Stimulated activated naive CD8-positive, alpha-beta T cell treated with anti-CD3 and anti-CD28 coated beads, Interleukin-15, Interleukin-2, amounts not matched to agents 100 ng/mL and 50 ng/mL, for 24 hours (primary cell): Measurements from ENCODE around the gene GPBP1L1.

Experiments
- H3K27ac Mint-ChIP-seq: one replicate; pipeline ENCODE4 v1.8.0; 2021; ENCODE audit warnings: mild to moderate bottlenecking, mixed read lengths
- H3K27me3 Mint-ChIP-seq: one replicate; pipeline ENCODE4 v1.8.0; 2021; ENCODE audit warnings: mixed read lengths
- H3K36me3 Mint-ChIP-seq: one replicate; pipeline ENCODE4 v1.8.0; 2021; ENCODE audit warnings: low read depth, mixed read lengths
- H3K4me1 Mint-ChIP-seq: one replicate; pipeline ENCODE4 v1.8.0; 2021; ENCODE audit warnings: low read depth, mixed read lengths
- H3K4me3 Mint-ChIP-seq: one replicate; pipeline ENCODE4 v1.8.0; 2021; ENCODE audit warnings: mild to moderate bottlenecking, mixed read lengths
- H3K9me3 Mint-ChIP-seq: one replicate; pipeline ENCODE4 v1.8.0; 2021; ENCODE audit warnings: mixed read lengths

Gene GPBP1L1

GRCh38 chr1:45668526-45668925 lies 17.8 kb downstream of the GPBP1L1 start:
- peaks cover 30% of the 10 kb centered on the region for H3K36me3 Mint-ChIP-seq
- H3K9me3 Mint-ChIP-seq, result no peaks in the 10 kb centered on the region
- no peak overlapping the region for H3K27ac Mint-ChIP-seq
- no peaks in the 10 kb centered on the region for H3K27me3 Mint-ChIP-seq
- H3K4me3 Mint-ChIP-seq, result no peak overlapping the region
- peaks cover 50% of the 10 kb centered on the region for H3K4me1 Mint-ChIP-seq

GRCh38 chr1:45667321-45668111 lies 18.8 kb downstream of the GPBP1L1 start:
- H3K9me3 Mint-ChIP-seq, result no peaks in the 10 kb centered on the region
- H3K4me1 Mint-ChIP-seq, result peaks cover 46% of the 10 kb centered on the region
- H3K27me3 Mint-ChIP-seq, result no peaks in the 10 kb centered on the region
- peak overlapping the region; percentile 52 for H3K27ac Mint-ChIP-seq
- H3K4me3 Mint-ChIP-seq, result no peak overlapping the region
- H3K36me3 Mint-ChIP-seq, result peaks cover 20% of the 10 kb centered on the region

GRCh38 chr1:45666836-45667235 lies 19.5 kb downstream of the GPBP1L1 start:
- H3K4me3 Mint-ChIP-seq, result no peak overlapping the region

GRCh38 chr1:45660336-45660735 lies 26.0 kb downstream of the GPBP1L1 start:
- no peak overlapping the region for H3K4me3 Mint-ChIP-seq
- H3K9me3 Mint-ChIP-seq, result no peaks in the 10 kb centered on the region
- H3K27ac Mint-ChIP-seq, result no peak overlapping the region
- H3K4me1 Mint-ChIP-seq, result peaks cover 8% of the 10 kb centered on the region
- no peaks in the 10 kb centered on the region for H3K27me3 Mint-ChIP-seq
- H3K36me3 Mint-ChIP-seq, result peaks cover 59% of the 10 kb centered on the region

More at GRCh38 chr1:45666836-45667235, 19.5 kb downstream of the GPBP1L1 start:
- Mint-ChIP-seq H3K9me3 (no peaks in the 10 kb centered on the region), H3K27ac (no peak overlapping the region), H3K36me3 (peaks cover 18% of the 10 kb centered on the region), H3K4me1 (peaks cover 42% of the 10 kb centered on the region), H3K27me3 (no peaks in the 10 kb centered on the region)

- no peaks in the 10 kb centered on the region for H3K27me3 Mint-ChIP-seq
- H3K4me1 Mint-ChIP-seq, result peaks cover 13% of the 10 kb centered on the region
- H3K36me3 Mint-ChIP-seq, result peaks cover 66% of the 10 kb centered on the region
- H3K9me3 Mint-ChIP-seq, result no peaks in the 10 kb centered on the region
- no peak overlapping the region for H3K4me3 Mint-ChIP-seq
- no peak overlapping the region for H3K27ac Mint-ChIP-seq
Observed at GRCh38 chr1:45659222-45659621, 27.1 kb downstream of the GPBP1L1 start.

- H3K36me3 Mint-ChIP-seq, result peaks cover 70% of the 10 kb centered on the region
Observed at GRCh38 chr1:45658171-45658570, 28.2 kb downstream of the GPBP1L1 start.

GRCh38 chr1:45656573-45657226 lies 29.6 kb downstream of the GPBP1L1 start:
- Mint-ChIP-seq H3K4me3 (no peak overlapping the region), H3K27me3 (no peaks in the 10 kb centered on the region), H3K27ac (no peak overlapping the region), H3K4me1 (peaks cover 6% of the 10 kb centered on the region), H3K36me3 (peaks cover 83% of the 10 kb centered on the region), H3K9me3 (no peaks in the 10 kb centered on the region)

More at GRCh38 chr1:45658171-45658570, 28.2 kb downstream of the GPBP1L1 start:
- Mint-ChIP-seq H3K27ac (no peak overlapping the region), H3K4me3 (no peak overlapping the region), H3K27me3 (no peaks in the 10 kb centered on the region), H3K9me3 (no peaks in the 10 kb centered on the region), H3K4me1 (peaks cover 8% of the 10 kb centered on the region)

GRCh38 chr1:45654540-45655280 lies 31.6 kb downstream of the GPBP1L1 start:
- Mint-ChIP-seq H3K27ac (no peak overlapping the region), H3K36me3 (peaks cover 87% of the 10 kb centered on the region), H3K9me3 (no peaks in the 10 kb centered on the region), H3K27me3 (no peaks in the 10 kb centered on the region), H3K4me1 (peaks cover 6% of the 10 kb centered on the region), H3K4me3 (no peak overlapping the region)

- Mint-ChIP-seq H3K9me3 (no peaks in the 10 kb centered on the region), H3K36me3 (peaks cover 44% of the 10 kb centered on the region), H3K4me1 (peaks cover 7% of the 10 kb centered on the region), H3K27ac (no peak overlapping the region), H3K4me3 (no peak overlapping the region), H3K27me3 (no peaks in the 10 kb centered on the region)
Observed at GRCh38 chr1:45647248-45648021, 38.9 kb downstream of the GPBP1L1 start.

GRCh38 chr1:45644661-45645060 lies 41.7 kb downstream of the GPBP1L1 start:
- Mint-ChIP-seq H3K27me3 (no peaks in the 10 kb centered on the region), H3K9me3 (no peaks in the 10 kb centered on the region), H3K36me3 (peaks cover 27% of the 10 kb centered on the region), H3K4me3 (no peak overlapping the region), H3K4me1 (peaks cover 7% of the 10 kb centered on the region), H3K27ac (no peak overlapping the region)

- peaks cover 20% of the 10 kb centered on the region for H3K36me3 Mint-ChIP-seq
- H3K9me3 Mint-ChIP-seq, result no peaks in the 10 kb centered on the region
- peaks cover 7% of the 10 kb centered on the region for H3K4me1 Mint-ChIP-seq
- H3K27ac Mint-ChIP-seq, result no peak overlapping the region
- no peaks in the 10 kb centered on the region for H3K27me3 Mint-ChIP-seq
- no peak overlapping the region for H3K4me3 Mint-ChIP-seq
Observed at GRCh38 chr1:45643978-45644377, 42.4 kb downstream of the GPBP1L1 start.

GRCh38 chr1:45643321-45643720 lies 43.0 kb downstream of the GPBP1L1 start:
- Mint-ChIP-seq H3K27ac (no peak overlapping the region), H3K4me3 (no peak overlapping the region), H3K4me1 (peaks cover 7% of the 10 kb centered on the region)

GRCh38 chr1:45640293-45640692 lies 46.0 kb downstream of the GPBP1L1 start:
- H3K36me3 Mint-ChIP-seq, result peaks cover 14% of the 10 kb centered on the region
- H3K27ac Mint-ChIP-seq, result peak overlapping the region; percentile 40
- no peak overlapping the region for H3K4me3 Mint-ChIP-seq
- H3K4me1 Mint-ChIP-seq, result peaks cover 2% of the 10 kb centered on the region
- no peaks in the 10 kb centered on the region for H3K9me3 Mint-ChIP-seq
- no peaks in the 10 kb centered on the region for H3K27me3 Mint-ChIP-seq

More at GRCh38 chr1:45643321-45643720, 43.0 kb downstream of the GPBP1L1 start:
- Mint-ChIP-seq H3K27me3 (no peaks in the 10 kb centered on the region), H3K36me3 (peaks cover 17% of the 10 kb centered on the region), H3K9me3 (no peaks in the 10 kb centered on the region)

GRCh38 chr1:45635211-45635610 lies 51.1 kb downstream of the GPBP1L1 start:
- no peaks in the 10 kb centered on the region for H3K27me3 Mint-ChIP-seq
- no peak overlapping the region for H3K27ac Mint-ChIP-seq

More at GRCh38 chr1:45635211-45635610, 51.1 kb downstream of the GPBP1L1 start:
- peaks cover 25% of the 10 kb centered on the region for H3K36me3 Mint-ChIP-seq
- H3K4me1 Mint-ChIP-seq, result no peaks in the 10 kb centered on the region
- no peak overlapping the region for H3K4me3 Mint-ChIP-seq
- H3K9me3 Mint-ChIP-seq, result no peaks in the 10 kb centered on the region
